ENCODE results near the gene SHKBP1. TPM values are rescaled to one million over a fixed set of nuclear protein-coding genes. Genes with fewer than 3 reads are reported as not detected.

The SHKBP1 gene
- total and polyA plus RNA-seq, 2 of the 13 experiments (the other 11 are each of a cell fraction or from before 2014, with no cell fraction given), result 16.2 to 17.4 TPM

GRCh38 chr19:40603389-40604170 is 26.9 kb downstream of the SHKBP1 start (continued):
- TF ChIP-seq HOMEZ (CRISPR knock-in tag; IDR thresholded peaks at IDR 0.05; ENCODE audit: low read depth) (0 out of 2 replicates have a peak, but pooled peaks have one; percentile 34), ZNF850 (CRISPR knock-in tag; conservative IDR thresholded peaks at IDR 0.05) (no peak), ZNF605 (CRISPR knock-in tag; IDR thresholded peaks at IDR 0.05) (peak; percentile 98), FOXP1 (IDR thresholded peaks at IDR 0.05) (peak; percentile 93), FOXP1 (CRISPR knock-in tag; IDR thresholded peaks at IDR 0.05) (peak; percentile 93), THAP11 (CRISPR knock-in tag; IDR thresholded peaks at IDR 0.05) (peak; percentile 82), ZNF766 (CRISPR knock-in tag; IDR thresholded peaks at IDR 0.05; ENCODE audit: borderline replicate concordance) (no peak), DZIP1 (CRISPR knock-in tag; IDR thresholded peaks at IDR 0.05) (0 out of 2 replicates have a peak, but pooled peaks have one; percentile 50), ZNF597 (CRISPR knock-in tag; IDR thresholded peaks at IDR 0.05) (no peak), ZNF468 (CRISPR knock-in tag; IDR thresholded peaks at IDR 0.05) (no peak), ISX (CRISPR knock-in tag; conservative IDR thresholded peaks at IDR 0.05) (no peak), TFE3 (CRISPR knock-in tag; IDR thresholded peaks at IDR 0.05) (peak; percentile 43; the same call in 1 of the 2 replicates), MXD1 (CRISPR knock-in tag; IDR thresholded peaks at IDR 0.05) (no peak), CREM (IDR thresholded peaks at IDR 0.05) (peak; percentile 53; the same call in 1 of the 2 replicates), CREM (CRISPR knock-in tag; IDR thresholded peaks at IDR 0.05) (no peak), CEBPZ (IDR thresholded peaks at IDR 0.05; ENCODE audit: low read length) (no peak), ADNP (CRISPR knock-in tag; IDR thresholded peaks at IDR 0.05) (no peak), SMYD3 (CRISPR knock-in tag; IDR thresholded peaks at IDR 0.05) (no peak; the same call in 1 of the 2 replicates)
